HepG2 (cell line): ENCODE results near the gene PKP3. TPM values are rescaled to one million over a fixed set of nuclear protein-coding genes. Genes with fewer than 3 reads are reported as not detected.

Source experiments
- ATAC-seq: fragments of 200-7000 bp; cut with Tn5 transposase; 3 replicates; pipeline ENCODE4 v1.9.1; 2020; ENCODE audit warnings: mild to moderate bottlenecking, moderate library complexity
- BruUV-seq: library from RNA; stranded (reverse); fragments of 400-500 nt; replicated peaks from 2 replicates; lab custom pipeline; 2021; lab: Mats Ljungman, UMichigan
- CTCF ChIA-PET: fragments of 300-600 bp; formaldehyde crosslinking; extraction: SDS; loops from one replicate; lab custom pipeline; 2021; ENCODE audit warnings: low total read pairs, inconsistent platforms, low intra/inter-chr PET ratio; lab: Yijun Ruan, JAX
- POLR2A ChIA-PET: fragments of 350-600 bp; sonication (Branson Sonifier 250); formaldehyde crosslinking; loops from one replicate; lab custom pipeline; 2020; ENCODE audit warnings: antibody characterized with exemption, inconsistent platforms; lab: Yijun Ruan, JAX
- DNase-seq: peaks from one replicate; pipeline ENCODE4 v3.0.0-alpha.2; 2015; ENCODE audit warnings: low spot score
- FAIRE-seq: peaks from 3 replicates; lab custom pipeline; 2011; peaks lifted over from hg19 to GRCh38; lab: Jason Lieb, UNC
- H2AFZ ChIP-seq: one replicate; pipeline ENCODE4 v1.6.1; 2011; ENCODE audit warnings: low read length, inconsistent platforms
- H3K27ac ChIP-seq: fragments of 300-600 bp; 3 replicates; pipeline ENCODE4 v1.8.0; 2011; ENCODE audit warnings: mixed run types, mild to moderate bottlenecking, mixed read lengths, low read length, inconsistent platforms; ENCODE audit not compliant: insufficient read depth; ENCODE audit errors: extremely low read length
- H3K27me3 ChIP-seq, 2 experiments: fragments of 200-600 bp in 1 of 2; 2 replicates in 1 of 2; 3 replicates in 1 of 2; pipeline versions ENCODE4 v1.6.0 to v1.8.0; 2011; ENCODE audit warnings: low read length in 2 of 2, mild to moderate bottlenecking in 2 of 2, moderate library complexity in 2 of 2, inconsistent platforms in 1 of 2; ENCODE audit not compliant: insufficient read depth in 2 of 2, control insufficient read depth in 1 of 2
- H3K36me3 ChIP-seq, 2 experiments: fragments of 200-600 bp in 1 of 2; replicated peaks in 1 of 2; 2 replicates in 1 of 2; 3 replicates in 1 of 2; pipeline versions ENCODE4 v1.5.1 to v1.8.0; 2011; ENCODE audit warnings: low read length in 2 of 2, inconsistent platforms in 1 of 2; ENCODE audit not compliant: insufficient read depth in 2 of 2, control insufficient read depth in 1 of 2
- H3K4me1 ChIP-seq: 2 replicates; pipeline ENCODE4 v1.5.1; 2012; ENCODE audit warnings: low read length, inconsistent platforms; ENCODE audit not compliant: insufficient read depth
- H3K4me2 ChIP-seq: 2 replicates; pipeline ENCODE4 v1.6.0; 2011; ENCODE audit warnings: low read depth, low read length, inconsistent platforms
- H3K4me3 ChIP-seq, 3 experiments: fragments of 200-600 bp in 1 of 3; sonication (generic), shearing (Covaris generic) in 1 of 3; replicated peaks in 1 of 3; 2 replicates each; pipeline ENCODE4 v1.5.1; 2011 to 2016; ENCODE audit warnings: low read length in 3 of 3, inconsistent platforms in 2 of 3, low read depth in 2 of 3, mild to moderate bottlenecking in 2 of 3, control low read depth in 1 of 3, mixed read lengths in 1 of 3; ENCODE audit not compliant: insufficient read depth in 1 of 3
- H3K79me2 ChIP-seq: one replicate; pipeline ENCODE4 v1.6.1; 2011; ENCODE audit warnings: low read length, inconsistent platforms; ENCODE audit not compliant: insufficient read depth
- H3K9ac ChIP-seq: 2 replicates; pipeline ENCODE4 v1.6.0; 2011; ENCODE audit warnings: mild to moderate bottlenecking, low read depth, low read length, inconsistent platforms; ENCODE audit not compliant: insufficient read depth
- H3K9me3 ChIP-seq: 2 replicates; pipeline ENCODE4 v1.5.1; 2012; ENCODE audit warnings: mild to moderate bottlenecking, low read length
- H4K20me1 ChIP-seq: 2 replicates; pipeline ENCODE4 v1.6.0; 2011; ENCODE audit warnings: inconsistent platforms, mild to moderate bottlenecking, low read length, moderate library complexity; ENCODE audit not compliant: insufficient read depth
- ARNTL ChIP-seq: sonication (generic); formaldehyde crosslinking; IDR thresholded peaks from 2 replicates; pipeline ENCODE4 v1.4.0; 2020; ENCODE audit warnings: mild to moderate bottlenecking, missing genetic modification reagents
- CREM ChIP-seq, 2 experiments: sonication (generic) in 1 of 2; formaldehyde crosslinking in 1 of 2; IDR thresholded peaks; 2 replicates each; pipeline versions ENCODE4 v1.4.0 to v1.6.1; 2016 to 2020; ENCODE audit warnings: antibody characterized with exemption in 1 of 2, mild to moderate bottlenecking in 1 of 2, missing genetic modification reagents in 1 of 2
- FOXJ3 ChIP-seq: sonication (generic); formaldehyde crosslinking; IDR thresholded peaks from 2 replicates; pipeline ENCODE4 v1.4.0; 2020; ENCODE audit warnings: missing genetic modification reagents, mild to moderate bottlenecking, borderline replicate concordance
- HDAC2 ChIP-seq: sonication (generic); formaldehyde crosslinking; IDR thresholded peaks from 2 replicates; pipeline ENCODE4 v1.4.0; 2020; ENCODE audit warnings: missing genetic modification reagents
- NR3C1 ChIP-seq: sonication (generic); formaldehyde crosslinking; IDR thresholded peaks from 2 replicates; pipeline ENCODE4 v1.4.0; 2020; ENCODE audit warnings: missing genetic modification reagents
- SCMH1 ChIP-seq: sonication (generic); formaldehyde crosslinking; IDR thresholded peaks from 2 replicates; pipeline ENCODE4 v1.9.0; 2021; ENCODE audit warnings: missing genetic modification reagents, mild to moderate bottlenecking, borderline replicate concordance
- THYN1 ChIP-seq: sonication (generic); formaldehyde crosslinking; IDR thresholded peaks from 2 replicates; pipeline ENCODE4 v1.8.1; 2023; ENCODE audit warnings: low read depth, mild to moderate bottlenecking, moderate library complexity, missing genetic modification reagents, borderline replicate concordance
- ZFX ChIP-seq: sonication (generic); formaldehyde crosslinking; IDR thresholded peaks from 2 replicates; pipeline ENCODE4 v1.4.0; 2020; ENCODE audit warnings: mild to moderate bottlenecking, low read depth, missing genetic modification reagents, moderate library complexity
- ZNF143 ChIP-seq: sonication (generic); formaldehyde crosslinking; IDR thresholded peaks from 2 replicates; pipeline ENCODE4 v1.4.0; 2020; ENCODE audit warnings: missing genetic modification reagents
- ZNF230 ChIP-seq: sonication (generic); formaldehyde crosslinking; IDR thresholded peaks from 2 replicates; pipeline ENCODE4 v1.4.0; 2020; ENCODE audit warnings: mild to moderate bottlenecking, missing genetic modification reagents
- ZNF446 ChIP-seq: sonication (generic); formaldehyde crosslinking; IDR thresholded peaks from 2 replicates; pipeline ENCODE4 v1.5.0; 2020; ENCODE audit warnings: mild to moderate bottlenecking, missing genetic modification reagents
- ZNF547 ChIP-seq: sonication (generic); formaldehyde crosslinking; IDR thresholded peaks from 2 replicates; pipeline ENCODE4 v1.5.1; 2020; ENCODE audit warnings: mild to moderate bottlenecking, missing genetic modification reagents
- ZNF749 ChIP-seq: sonication (generic); formaldehyde crosslinking; IDR thresholded peaks from 2 replicates; pipeline ENCODE4 v1.8.0; 2022; ENCODE audit warnings: mild to moderate bottlenecking, missing genetic modification reagents, moderate library complexity, borderline replicate concordance
- WGBS: methylation state at CpG from one replicate; pipeline ENCODE4 v1.1.6; 2017; ENCODE audit warnings: low lambda C conversion rate; 5-methylcytosine and 5-hydroxymethylcytosine counted together
- in situ Hi-C: cut with HindIII; loops from 2 replicates; pipeline ENCODE4 v1.10.0; 2017; ENCODE audit warnings: low pct_unique_long_range_greater_than_20kb; ENCODE audit not compliant: extremely low pct_ligation_motif_present
- intact Hi-C: fragments of 100-400 bp; cut with micrococcal nuclease; formaldehyde crosslinking; loops from one replicate; pipeline ENCODE4 v1.10.0; 2022; ENCODE audit not compliant: unreplicated experiment
- polyA plus RNA-seq, 8 experiments: library from polyadenylated mRNA; depleted of rRNA in 3 of 8; stranded (reverse) in 7 of 8; unstranded in 1 of 8; fragments of >200 nt; fragmentation: Illumina TruSeq in 4 of 8; extraction: Trizol in 4 of 8; gene quantifications; 2 replicates each; pipeline versions ENCODE4 v1.2.1 to v1.2.3, GENCODE V29; 2011 to 2016; ENCODE audit warnings: low read depth in 4 of 8, missing spikeins in 1 of 8, mixed read lengths in 1 of 8; ENCODE audit not compliant: insufficient read depth in 1 of 8
- total RNA-seq, 5 experiments: library from RNA; depleted of rRNA; stranded (reverse); fragments of >200 nt; fragmentation: Illumina TruSeq; extraction: Trizol; gene quantifications; 2 replicates each; pipeline ENCODE4 v1.2.3, GENCODE V29; 2016; ENCODE audit warnings: low read depth in 1 of 5
- TF ChIP-seq, protein P1 (sequence below): sonication (generic); formaldehyde crosslinking; IDR thresholded peaks from 2 replicates; pipeline ENCODE4 v1.4.0; 2020; ENCODE audit warnings: missing genetic modification reagents, borderline replicate concordance
- TF ChIP-seq, protein P2 (sequence below): sonication (generic); formaldehyde crosslinking; IDR thresholded peaks from 2 replicates; pipeline ENCODE4 v1.8.0; 2022; ENCODE audit warnings: missing genetic modification reagents, low read depth, mild to moderate bottlenecking, borderline replicate concordance
- TF ChIP-seq, protein P3 (sequence below): sonication (generic); formaldehyde crosslinking; conservative IDR thresholded peaks from 2 replicates; pipeline ENCODE4 v1.8.0; 2022; ENCODE audit warnings: missing genetic modification reagents

Gene PKP3
- total and polyA plus RNA-seq, 2 of the 13 experiments (the other 11 are each of a cell fraction or from before 2014, with no cell fraction given) = 18.0 to 28.7 TPM

DNA sequence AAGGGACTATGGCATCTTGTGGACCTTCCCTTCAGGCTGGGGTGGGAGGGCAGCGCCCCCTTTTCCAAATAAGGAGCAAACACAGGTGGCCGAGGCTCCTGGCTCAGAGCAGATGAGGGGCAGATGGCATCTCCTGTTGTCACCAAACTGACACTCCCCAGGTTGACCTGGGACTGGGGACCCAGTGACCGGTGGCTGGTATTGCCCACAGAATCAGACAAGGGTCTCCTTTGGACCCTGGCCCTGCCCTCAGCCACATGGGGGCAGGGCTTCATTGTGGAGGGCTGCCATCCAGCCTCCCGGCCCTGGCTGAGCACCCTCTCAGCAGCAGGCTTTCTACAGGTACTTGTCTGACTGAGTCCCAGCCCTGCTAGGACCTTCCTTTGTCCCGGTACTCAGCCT, 21.6 kb downstream of the PKP3 start (continued):
- TF ChIP-seq ZNF749 (CRISPR knock-in tag) (no peak), ZNF143 (CRISPR knock-in tag) (no peak), THYN1 (CRISPR knock-in tag) (no peak), ZNF230 (CRISPR knock-in tag) (peak; percentile 42; the same call in 1 of the 2 replicates)

DNA sequence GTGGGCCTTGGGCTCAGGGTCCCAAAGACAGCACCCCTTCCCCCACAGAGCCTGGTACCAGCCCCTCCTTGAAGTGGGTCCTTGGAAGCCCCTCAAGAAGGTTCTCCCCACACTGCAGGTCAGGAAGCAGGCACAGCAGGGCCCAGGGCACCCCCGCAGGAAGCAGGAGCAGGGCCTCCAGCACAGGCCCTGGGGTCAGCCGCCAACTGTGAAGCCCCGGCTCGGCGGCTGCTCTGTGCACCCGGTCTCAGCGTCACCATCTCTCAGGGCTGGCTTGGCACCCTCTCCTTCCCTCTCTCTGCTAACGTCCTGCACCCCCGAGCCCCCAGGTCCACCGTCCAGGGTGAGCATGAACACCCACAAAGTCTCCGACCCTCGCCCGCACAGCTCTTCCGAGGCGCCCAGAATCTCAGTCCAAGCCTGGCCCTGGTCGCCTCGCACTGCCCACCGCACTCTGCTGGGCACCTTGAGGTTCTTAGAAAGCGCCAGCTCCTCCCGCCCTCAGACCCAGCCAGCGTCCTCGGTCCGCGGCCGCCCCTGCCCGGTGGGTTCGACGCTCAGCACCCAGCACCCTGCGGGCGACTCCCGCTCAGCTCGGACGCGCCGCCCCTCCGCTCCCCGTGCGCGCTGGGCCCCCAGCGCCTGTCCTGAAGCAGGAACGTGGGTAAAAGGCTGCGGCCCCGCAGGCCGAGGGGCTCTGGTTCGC, 22.2 kb downstream of the PKP3 start:
- 35% methylated on average over 15 of the region's 45 CpGs for WGBS
- no peaks in the 10 kb centered on the region for H4K20me1 ChIP-seq
- intact Hi-C loops = no loop called here
- POLR2A ChIA-PET = interaction anchor here (1.6 to 2.8 kb wide), 3 partner anchors 25 to 90 kb away, joined by 6 to 14 read pairs (median 7); partner anchors contain the start of genes ANO9 and RNH1
- no peaks in the 10 kb centered on the region for H3K36me3 ChIP-seq
- in situ Hi-C loops = no loop called here
- H3K27me3 ChIP-seq = peaks cover 2 to 10% of the 10 kb centered on the region in 2 experiments; a peak in 1 of 5 replicates
- H3K79me2 ChIP-seq = no peaks in the 10 kb centered on the region
- CTCF ChIA-PET = no interaction called here
- H3K4me1 ChIP-seq = peaks cover 39% of the 10 kb centered on the region
- no TSS peak for BruUV-seq
- 0 out of 2 replicates have a peak overlapping the region, but pooled peaks have one; percentile 25 for H3K9ac ChIP-seq
- ATAC-seq (peak; percentile 36), FAIRE-seq (no peak), DNase-seq (no peak)
- no peaks in the 10 kb centered on the region for H3K9me3 ChIP-seq
- peak overlapping the region; percentile 67 for H3K4me2 ChIP-seq
- H3K4me3 ChIP-seq = peak overlapping the region; percentile 25 to 67 (median 57); a peak in 5 of 6 replicates
- no peak overlapping the region for H3K27ac ChIP-seq
- H2AFZ ChIP-seq = no peak overlapping the region
- TF ChIP-seq ARNTL (CRISPR knock-in tag) (no peak), NR3C1 (CRISPR knock-in tag) (no peak), ZFX (CRISPR knock-in tag) (peak; percentile 47; the same call in 1 of the 2 replicates), CREM (IDR thresholded peaks at IDR 0.05) (no peak), CREM (CRISPR knock-in tag; IDR thresholded peaks at IDR 0.05) (no peak), SCMH1 (CRISPR knock-in tag) (no peak), HDAC2 (no peak), FOXJ3 (CRISPR knock-in tag) (no peak), ZNF446 (CRISPR knock-in tag) (no peak), ZNF547 (CRISPR knock-in tag) (no peak)
- TF ChIP-seq, protein P1, sequence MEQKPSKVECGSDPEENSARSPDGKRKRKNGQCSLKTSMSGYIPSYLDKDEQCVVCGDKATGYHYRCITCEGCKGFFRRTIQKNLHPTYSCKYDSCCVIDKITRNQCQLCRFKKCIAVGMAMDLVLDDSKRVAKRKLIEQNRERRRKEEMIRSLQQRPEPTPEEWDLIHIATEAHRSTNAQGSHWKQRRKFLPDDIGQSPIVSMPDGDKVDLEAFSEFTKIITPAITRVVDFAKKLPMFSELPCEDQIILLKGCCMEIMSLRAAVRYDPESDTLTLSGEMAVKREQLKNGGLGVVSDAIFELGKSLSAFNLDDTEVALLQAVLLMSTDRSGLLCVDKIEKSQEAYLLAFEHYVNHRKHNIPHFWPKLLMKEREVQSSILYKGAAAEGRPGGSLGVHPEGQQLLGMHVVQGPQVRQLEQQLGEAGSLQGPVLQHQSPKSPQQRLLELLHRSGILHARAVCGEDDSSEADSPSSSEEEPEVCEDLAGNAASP (CRISPR knock-in tag) = no peak
- TF ChIP-seq, protein P2, sequence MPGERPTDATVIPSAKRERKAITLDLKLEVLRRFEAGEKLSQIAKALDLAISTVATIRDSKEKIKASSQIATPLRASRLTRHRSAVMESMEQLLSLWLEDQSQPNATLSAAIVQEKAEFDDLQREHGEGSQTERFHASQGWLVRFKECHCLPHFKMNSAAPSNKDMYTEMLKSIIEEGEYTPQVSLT (CRISPR knock-in tag) = no peak
- TF ChIP-seq, protein P3, sequence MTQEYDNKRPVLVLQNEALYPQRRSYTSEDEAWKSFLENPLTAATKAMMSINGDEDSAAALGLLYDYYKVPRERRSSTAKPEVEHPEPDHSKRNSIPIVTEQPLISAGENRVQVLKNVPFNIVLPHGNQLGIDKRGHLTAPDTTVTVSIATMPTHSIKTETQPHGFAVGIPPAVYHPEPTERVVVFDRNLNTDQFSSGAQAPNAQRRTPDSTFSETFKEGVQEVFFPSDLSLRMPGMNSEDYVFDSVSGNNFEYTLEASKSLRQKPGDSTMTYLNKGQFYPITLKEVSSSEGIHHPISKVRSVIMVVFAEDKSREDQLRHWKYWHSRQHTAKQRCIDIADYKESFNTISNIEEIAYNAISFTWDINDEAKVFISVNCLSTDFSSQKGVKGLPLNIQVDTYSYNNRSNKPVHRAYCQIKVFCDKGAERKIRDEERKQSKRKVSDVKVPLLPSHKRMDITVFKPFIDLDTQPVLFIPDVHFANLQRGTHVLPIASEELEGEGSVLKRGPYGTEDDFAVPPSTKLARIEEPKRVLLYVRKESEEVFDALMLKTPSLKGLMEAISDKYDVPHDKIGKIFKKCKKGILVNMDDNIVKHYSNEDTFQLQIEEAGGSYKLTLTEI (CRISPR knock-in tag) = no peak
